ENCODE results near the gene DPM1.

Gene DPM1

GRCh38 chr20:50932691-50933280 is 25.5 kb downstream of the DPM1 start:
- Histone ChIP-seq H3K27ac (no peak overlapping the region), H3K4me3 (no peak overlapping the region)

DNA sequence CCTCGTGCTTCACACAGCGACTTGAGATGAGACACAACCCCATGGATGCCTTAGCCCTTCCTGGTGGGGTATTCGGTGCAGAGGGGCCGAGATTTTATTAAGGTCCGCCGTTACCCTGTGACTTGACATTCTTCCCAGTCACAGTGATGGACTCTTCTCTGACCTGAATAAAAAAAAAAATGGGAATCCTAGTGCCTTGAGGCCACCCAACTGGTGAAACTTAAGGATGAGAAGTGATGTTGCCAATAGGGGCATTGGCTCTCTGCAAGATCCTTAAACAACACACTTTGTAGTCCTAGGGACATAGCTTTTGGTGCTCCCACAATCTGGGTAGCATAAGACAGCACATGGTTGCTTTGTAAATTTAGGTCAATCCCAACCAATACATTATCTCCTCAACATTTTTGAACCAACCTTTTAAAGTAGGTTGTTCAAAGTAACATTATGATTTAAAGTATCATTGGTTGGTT is 26.3 kb downstream of the DPM1 start:
- Histone ChIP-seq H3K27ac (peak overlapping the region; percentile 97 to 100 (median 99)), H3K4me3 (peak overlapping the region; percentile 44 to 95 (median 66))

- Histone ChIP-seq H3K27ac (peak within 1 kb of the TSS; percentile 97 to 100 (median 99)), H3K4me3 (peak within 1 kb of the TSS; percentile 67 to 97 (median 83))
Observed at GRCh38 chr20:50931306-50932015, 26.9 kb downstream of the DPM1 start, which contains the start of gene ADNP. ADNP (minus strand) TSS chr20:50931437; CDS start chr20:50903996, 27,441 bp downstream.

DNA sequence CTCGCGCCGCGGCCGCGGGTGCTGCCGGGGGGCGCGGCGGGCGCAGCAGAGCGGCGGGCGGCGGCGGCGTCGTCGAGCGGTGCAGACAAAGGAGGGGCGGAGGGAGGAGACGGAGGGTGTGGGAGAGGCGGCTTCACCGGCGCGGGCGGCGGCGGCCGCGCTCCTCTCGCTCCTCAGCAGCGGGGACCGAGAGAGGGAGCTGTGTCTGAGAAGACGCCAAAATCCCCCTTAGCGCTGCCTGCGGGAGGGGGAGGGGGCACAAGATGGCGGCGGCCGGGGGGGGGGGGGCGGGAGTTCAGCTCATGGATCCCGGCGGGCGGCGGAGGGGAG is 27.4 kb downstream of the DPM1 start:
- Histone ChIP-seq H3K4me3 (peak overlapping the region; percentile 44 to 95 (median 66)), H3K27ac (peak overlapping the region; percentile 97 to 100 (median 99))

GRCh38 chr20:50930139-50930975 is 28.0 kb downstream of the DPM1 start:
- H3K27ac ChIP-seq = peak overlapping the region; percentile 66 to 100 (median 99)
- peak overlapping the region; percentile 67 to 97 (median 83) for H3K4me3 ChIP-seq

GRCh38 chr20:50929299-50930138 is 28.8 kb downstream of the DPM1 start:
- Histone ChIP-seq H3K27ac (peak overlapping the region in 20 of 21 experiments; percentile 79 to 100 (median 92)), H3K4me3 (peak overlapping the region; percentile 67 to 97 (median 83))

DNA sequence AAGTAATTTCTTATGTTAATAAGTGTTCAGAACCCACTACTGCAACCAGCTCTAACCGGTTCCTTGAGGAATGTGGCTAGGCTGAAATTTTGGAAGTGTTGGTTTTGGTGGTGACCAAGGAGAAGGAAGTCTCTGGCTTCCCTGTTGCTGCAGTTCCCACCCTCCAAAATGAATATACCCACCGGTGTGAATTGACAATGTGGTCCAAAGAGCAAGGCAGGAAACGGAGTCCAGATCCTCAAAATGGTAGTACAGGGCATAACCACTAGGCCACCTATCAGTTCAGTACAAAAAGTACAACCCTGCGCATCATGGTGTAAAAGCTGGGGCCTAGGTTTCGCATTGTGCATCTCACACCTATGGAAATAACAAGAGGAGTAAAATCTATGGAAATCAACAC is 29.9 kb downstream of the DPM1 start:
- H3K27ac ChIP-seq = peak overlapping the region in 2 of 21 experiments; percentile 7 to 25
- no peak overlapping the region for H3K4me3 ChIP-seq

GRCh38 chr20:50926530-50926929 is 31.8 kb downstream of the DPM1 start:
- Histone ChIP-seq H3K4me3 (no peak overlapping the region), H3K27ac (no peak overlapping the region)

- H3K27ac ChIP-seq = no peak overlapping the region
- no peak overlapping the region for H3K4me3 ChIP-seq
Observed at GRCh38 chr20:50924261-50924920, 33.9 kb downstream of the DPM1 start.

GRCh38 chr20:50921803-50922501 is 36.4 kb downstream of the DPM1 start:
- H3K27ac ChIP-seq = peak overlapping the region in 1 of 21 experiments; percentile 52

GRCh38 chr20:50920997-50921396 is 37.3 kb downstream of the DPM1 start:
- no peak overlapping the region for H3K27ac ChIP-seq
- no peak overlapping the region for H3K4me3 ChIP-seq

More at GRCh38 chr20:50921803-50922501, 36.4 kb downstream of the DPM1 start:
- no peak overlapping the region for H3K4me3 ChIP-seq

DNA sequence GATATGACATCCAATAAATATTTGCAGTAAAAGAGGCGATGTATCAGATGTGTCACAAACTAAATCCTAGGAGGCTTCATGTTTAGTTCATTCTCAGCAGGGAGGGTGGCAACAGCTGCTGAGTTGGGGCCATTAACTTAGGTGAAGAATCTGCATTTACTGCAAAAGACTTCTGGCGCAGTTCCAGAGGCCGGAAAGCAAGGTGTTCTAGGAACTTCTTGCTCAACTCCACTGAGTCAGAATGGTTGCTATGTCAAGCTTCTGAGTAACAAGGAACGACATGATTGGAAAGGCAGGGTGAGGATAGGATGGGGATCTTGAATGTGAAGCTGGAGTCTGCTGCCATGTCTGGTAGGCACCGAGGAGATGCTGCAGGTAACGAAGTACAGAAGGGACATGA is 38.8 kb downstream of the DPM1 start:
- H3K4me3 ChIP-seq = no peak overlapping the region
- no peak overlapping the region for H3K27ac ChIP-seq

- no peak overlapping the region for H3K27ac ChIP-seq
- no peak overlapping the region for H3K4me3 ChIP-seq
Observed at GRCh38 chr20:50918403-50918802, 39.9 kb downstream of the DPM1 start.

GRCh38 chr20:50916934-50917333 is 41.4 kb downstream of the DPM1 start:
- no peak overlapping the region for H3K4me3 ChIP-seq
- no peak overlapping the region for H3K27ac ChIP-seq

- Histone ChIP-seq H3K4me3 (no peak overlapping the region), H3K27ac (no peak overlapping the region)
Observed at GRCh38 chr20:50916257-50916656, 42.1 kb downstream of the DPM1 start.

DNA sequence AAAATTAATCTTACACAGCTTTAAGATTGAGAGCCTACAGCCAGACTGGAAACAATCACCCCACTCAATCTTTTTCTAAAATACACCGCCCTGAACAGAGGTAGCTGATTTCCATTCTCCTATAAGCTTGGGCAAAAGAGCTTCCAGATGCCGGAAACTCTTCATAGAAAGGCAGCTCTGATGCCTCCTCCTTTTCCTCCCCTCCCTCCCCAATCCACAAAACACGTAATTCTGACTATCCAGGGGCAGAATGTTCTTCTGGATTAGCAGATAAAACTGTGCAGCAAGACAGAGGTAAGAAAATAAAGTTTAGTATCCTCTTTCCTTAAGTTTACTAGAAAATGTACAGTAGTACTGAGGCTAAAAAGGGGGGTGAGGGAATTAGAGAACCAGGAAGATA is 42.9 kb downstream of the DPM1 start:
- peak overlapping the region in 2 of 21 experiments; percentile 26 to 54 for H3K27ac ChIP-seq
- no peak overlapping the region for H3K4me3 ChIP-seq

- Histone ChIP-seq H3K27ac (no peak overlapping the region), H3K4me3 (no peak overlapping the region)
Observed at GRCh38 chr20:50913690-50914375, 44.5 kb downstream of the DPM1 start.

- Histone ChIP-seq H3K4me3 (no peak overlapping the region), H3K27ac (peak overlapping the region in 1 of 21 experiments; percentile 21)
Observed at GRCh38 chr20:50911716-50912115, 46.6 kb downstream of the DPM1 start.
